HEK293T (cell line): ENCODE measurements around the gene NOS1.

Source experiments
- SP1 ChIP-seq: fragments of 450-650 bp; IDR thresholded peaks from 2 replicates; pipeline ENCODE4 v1.6.1; 2017
- TARDBP ChIP-seq: fragments of 450-650 bp; IDR thresholded peaks from 2 replicates; pipeline ENCODE4 v1.6.1; 2016

GRCh38 chr12:117300174-117300573, 61.3 kb downstream of the NOS1 start:
- TF ChIP-seq SP1: no peak
- TF ChIP-seq TARDBP: no peak
